ENCODE measurements around the gene CDC42BPA. TPM values are rescaled to one million over a fixed set of nuclear protein-coding genes. Genes with fewer than 3 reads are reported as not detected.
A peak's percentile ranks its signal among the peaks of the same experiment; 100 is the strongest.

Gene CDC42BPA
- total RNA-seq, 1 experiment from 2014 or later: 77.7 TPM

DNA sequence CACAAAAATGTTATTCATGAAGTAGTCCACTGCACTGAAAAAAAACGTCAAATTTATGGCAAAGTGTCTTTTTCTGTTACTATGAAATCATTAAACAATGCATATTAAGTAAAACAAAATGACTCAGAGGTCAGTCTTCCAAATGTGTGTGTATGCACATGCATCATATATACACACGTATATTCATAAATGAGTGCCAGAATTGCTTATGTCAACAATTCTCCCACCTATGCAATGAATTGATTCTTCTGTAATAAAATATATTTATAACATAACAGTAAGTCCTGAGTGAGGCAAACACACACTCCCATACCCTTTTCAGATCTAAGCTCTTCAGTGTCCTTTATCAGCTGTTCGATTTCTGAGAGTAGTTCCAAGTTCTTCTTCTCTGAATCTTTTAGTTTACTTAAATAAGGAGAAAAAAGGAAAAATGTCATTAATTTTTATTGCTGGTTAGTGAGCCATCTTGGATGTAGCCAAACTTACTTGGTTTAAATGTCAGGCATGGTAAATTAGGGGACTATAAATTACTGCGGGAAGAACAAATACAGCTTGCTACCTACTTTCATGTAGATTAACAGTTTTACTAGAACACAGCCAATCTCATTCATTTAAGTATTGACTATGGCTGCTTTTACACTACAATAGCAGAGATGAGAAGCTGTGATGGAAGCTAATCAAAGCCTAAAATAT, 246.3 kb downstream of the CDC42BPA start:
- no peak for DNase-seq (ENCODE audit: extremely low read depth, low read depth)

DNA sequence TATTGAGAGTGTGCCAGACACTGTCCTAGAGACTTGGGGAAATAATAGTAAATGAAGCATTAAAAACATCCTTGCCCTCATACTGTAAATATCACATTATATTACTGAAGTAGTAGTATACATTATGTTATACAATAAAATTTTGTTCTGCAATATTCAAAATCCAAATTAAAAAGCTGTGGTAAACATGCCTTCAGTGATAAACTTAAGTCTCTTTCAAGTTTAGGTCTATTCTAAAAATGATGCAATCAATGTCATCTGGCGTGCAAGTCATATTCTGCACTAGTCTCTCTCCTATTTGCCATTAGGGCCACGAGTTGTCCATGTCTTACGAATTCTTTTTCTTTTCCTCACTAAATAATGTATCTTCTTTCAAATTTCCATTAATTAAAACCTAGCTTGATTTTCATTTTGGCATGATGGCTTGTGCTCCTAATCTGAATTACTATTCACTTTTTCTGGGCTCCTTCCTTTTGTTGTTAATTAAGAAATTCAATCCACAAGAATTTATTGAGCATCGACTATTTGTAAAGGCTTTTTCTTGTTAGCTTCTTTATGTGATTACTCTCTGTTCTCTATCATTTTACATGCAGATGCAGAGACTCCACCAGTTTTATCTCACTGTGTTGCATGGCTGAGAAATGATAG, 247.5 kb downstream of the CDC42BPA start:
- peak; percentile 52 for DNase-seq (ENCODE audit: extremely low read depth, low read depth)

DNA sequence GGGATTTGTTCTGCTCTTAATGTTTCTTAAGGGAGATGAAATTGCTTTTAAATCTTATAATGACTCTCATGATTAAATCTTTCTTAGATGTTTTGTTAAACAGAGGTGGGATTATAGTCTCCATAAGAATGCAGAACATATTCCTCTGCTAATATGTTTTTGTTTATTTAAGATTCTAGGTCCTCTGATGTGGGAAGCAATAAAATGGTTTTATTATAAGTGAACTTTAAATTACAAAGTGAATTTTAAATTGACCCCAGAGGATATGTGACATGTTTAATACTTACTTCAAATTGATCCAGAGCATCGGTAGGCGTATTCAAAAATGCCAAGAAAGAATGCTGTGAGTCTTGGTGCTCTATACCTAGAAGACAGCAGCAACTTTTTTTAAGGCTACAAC, 248.8 kb downstream of the CDC42BPA start:
- no peak for DNase-seq (ENCODE audit: extremely low read depth, low read depth)

- no peak for DNase-seq (ENCODE audit: extremely low read depth, low read depth)
Observed at GRCh38 chr1:227068883-227069282, 249.4 kb downstream of the CDC42BPA start.

GRCh38 chr1:227066999-227067398, 251.3 kb downstream of the CDC42BPA start:
- DNase-seq (ENCODE audit: extremely low read depth, low read depth): no peak

GRCh38 chr1:227065311-227065710, 253.0 kb downstream of the CDC42BPA start:
- DNase-seq (ENCODE audit: extremely low read depth, low read depth): no peak

- DNase-seq (ENCODE audit: extremely low read depth, low read depth): no peak
Observed at GRCh38 chr1:227062306-227062705, 256.0 kb downstream of the CDC42BPA start.

GRCh38 chr1:227059076-227059475, 259.2 kb downstream of the CDC42BPA start:
- DNase-seq (ENCODE audit: extremely low read depth, low read depth): no peak

DNA sequence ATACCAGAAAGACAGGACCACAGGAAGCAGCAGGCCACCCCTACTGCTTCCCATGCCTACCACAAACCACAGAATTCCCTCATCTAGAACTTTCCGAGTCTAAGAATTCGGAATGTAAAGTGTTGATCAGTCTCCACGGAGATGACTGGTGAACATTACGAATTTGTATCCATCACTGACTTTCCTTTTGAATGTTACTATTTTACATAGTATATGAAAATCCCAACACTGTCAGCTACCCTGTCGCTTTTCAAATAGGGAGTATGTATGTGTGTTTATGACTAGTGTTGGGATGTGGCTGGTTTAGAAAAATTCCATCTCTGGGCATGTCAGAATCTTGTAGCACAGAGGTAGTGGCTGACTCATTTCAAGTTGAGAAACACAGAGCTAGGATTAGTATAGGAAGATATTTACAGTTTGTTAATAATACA, 260.0 kb downstream of the CDC42BPA start:
- DNase-seq (ENCODE audit: extremely low read depth, low read depth): no peak

DNA sequence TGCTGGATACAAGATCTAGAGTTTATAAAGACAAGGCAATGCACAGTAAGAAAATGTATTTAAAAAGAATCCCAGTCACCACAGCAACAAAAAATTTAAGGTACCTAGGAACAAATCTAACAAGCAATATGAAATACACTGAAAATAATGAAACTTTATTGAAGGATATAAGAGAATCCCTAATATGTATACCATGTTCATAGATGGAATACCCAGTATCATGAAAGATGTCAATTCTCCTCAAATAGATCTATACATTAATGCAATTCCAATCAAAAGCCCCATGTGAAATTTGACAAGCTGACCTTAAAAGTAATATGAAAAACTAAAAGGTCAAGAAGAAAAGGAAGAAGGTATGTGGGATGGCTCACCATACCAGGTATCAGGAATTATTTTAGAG, 269.0 kb downstream of the CDC42BPA start:
- DNase-seq (ENCODE audit: extremely low read depth, low read depth): no peak

DNA sequence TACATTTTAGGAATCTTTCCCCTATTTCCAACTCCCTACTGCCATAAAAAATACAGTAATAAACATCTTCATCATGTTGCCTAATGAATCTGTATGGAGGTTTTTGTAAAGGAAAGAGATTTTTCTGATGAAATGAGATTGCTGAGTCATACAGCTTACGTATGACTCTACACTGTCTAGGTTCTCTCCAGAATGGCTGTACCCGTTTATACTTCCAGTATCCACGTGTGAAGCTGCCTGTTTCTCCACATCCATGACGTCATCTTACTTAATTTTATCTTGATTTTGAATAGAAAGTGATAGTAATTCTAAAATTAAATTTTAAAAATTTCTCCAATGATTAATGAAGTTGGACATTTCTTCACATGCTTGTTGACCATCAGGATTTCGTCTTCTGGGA, 274.5 kb downstream of the CDC42BPA start:
- peak; percentile 73 for DNase-seq (ENCODE audit: extremely low read depth, low read depth)

- DNase-seq (ENCODE audit: extremely low read depth, low read depth): no peak
Observed at GRCh38 chr1:227042292-227042691, 276.0 kb downstream of the CDC42BPA start.

DNA sequence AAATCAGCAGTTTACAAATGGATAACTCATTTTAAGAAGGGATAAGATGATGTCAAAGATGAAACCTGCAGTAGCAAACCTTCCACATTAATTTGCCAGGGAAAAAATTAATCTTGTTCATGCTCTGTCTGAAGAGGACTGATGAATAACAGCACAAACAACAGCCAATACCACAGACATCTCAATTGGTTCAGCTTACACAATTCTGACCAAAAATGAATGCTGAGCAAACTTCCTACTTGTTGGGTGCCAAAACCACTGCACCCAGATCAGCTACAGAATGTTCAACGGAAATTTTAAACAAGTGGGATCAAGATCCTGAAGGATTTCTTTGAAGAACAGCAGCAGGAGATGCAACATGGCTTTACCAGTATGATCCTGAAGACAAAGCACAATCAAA, 279.9 kb downstream of the CDC42BPA start:
- DNase-seq (ENCODE audit: extremely low read depth, low read depth): no peak

- no peak for DNase-seq (ENCODE audit: extremely low read depth, low read depth)
Observed at GRCh38 chr1:227037121-227037520, 281.2 kb downstream of the CDC42BPA start.

DNA sequence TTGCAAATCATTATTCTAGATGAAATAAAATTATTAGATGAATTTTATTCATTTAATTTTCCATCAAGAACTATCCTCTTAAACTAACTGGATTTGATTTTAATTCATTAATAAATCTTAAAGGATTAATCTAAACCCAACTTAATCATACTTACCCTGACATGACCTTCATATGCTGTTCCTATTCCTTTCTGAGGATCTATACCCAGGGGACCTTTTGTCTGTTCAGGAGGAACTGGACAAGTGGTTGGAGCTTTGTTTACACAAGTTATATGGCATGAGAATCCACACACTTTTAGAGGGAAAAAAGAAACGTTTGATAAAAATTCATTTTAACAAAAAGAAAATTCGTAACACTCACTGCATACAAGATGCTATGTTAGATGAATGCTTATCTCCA, 283.0 kb downstream of the CDC42BPA start:
- DNase-seq (ENCODE audit: extremely low read depth, low read depth): no peak

DNA sequence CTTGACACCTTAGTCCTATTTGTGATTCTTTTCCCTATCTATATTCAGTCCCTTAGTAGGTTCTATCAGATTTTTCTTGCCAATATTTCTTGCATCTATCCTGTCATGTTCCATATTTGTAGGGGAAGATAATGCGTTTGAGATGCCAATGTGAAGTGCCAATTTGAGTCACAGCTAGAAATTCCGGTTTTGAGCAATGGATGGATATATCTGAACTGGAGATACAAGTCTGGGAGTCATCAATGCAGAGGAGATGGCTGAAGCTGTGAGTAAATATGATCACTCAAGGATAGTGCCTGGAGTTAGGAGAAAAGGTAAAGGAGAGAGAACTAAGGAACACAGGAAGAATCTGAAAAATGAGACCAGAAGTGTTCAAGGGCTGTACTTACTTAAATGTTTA, 284.4 kb downstream of the CDC42BPA start:
- DNase-seq (ENCODE audit: extremely low read depth, low read depth): no peak

DNA sequence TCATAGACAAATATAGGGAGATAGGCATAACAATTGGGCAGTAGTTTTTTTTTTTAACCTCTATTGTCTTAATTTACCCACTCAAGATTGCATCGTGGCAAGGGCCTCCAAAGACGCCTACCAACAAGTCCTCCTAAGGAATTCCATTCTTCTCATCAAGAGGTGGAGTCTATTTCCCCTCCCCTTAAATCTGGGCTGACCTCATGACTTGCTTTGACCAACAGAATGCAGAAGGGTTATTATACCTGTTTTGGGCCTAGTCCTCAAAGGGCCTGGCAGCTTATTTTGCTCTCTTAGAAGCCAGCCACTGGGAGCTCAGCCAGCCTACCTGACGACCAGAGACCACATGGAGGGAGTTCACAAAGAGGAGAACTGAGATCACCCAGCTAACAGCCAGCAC, 285.9 kb downstream of the CDC42BPA start:
- DNase-seq (ENCODE audit: extremely low read depth, low read depth): no peak

DNA sequence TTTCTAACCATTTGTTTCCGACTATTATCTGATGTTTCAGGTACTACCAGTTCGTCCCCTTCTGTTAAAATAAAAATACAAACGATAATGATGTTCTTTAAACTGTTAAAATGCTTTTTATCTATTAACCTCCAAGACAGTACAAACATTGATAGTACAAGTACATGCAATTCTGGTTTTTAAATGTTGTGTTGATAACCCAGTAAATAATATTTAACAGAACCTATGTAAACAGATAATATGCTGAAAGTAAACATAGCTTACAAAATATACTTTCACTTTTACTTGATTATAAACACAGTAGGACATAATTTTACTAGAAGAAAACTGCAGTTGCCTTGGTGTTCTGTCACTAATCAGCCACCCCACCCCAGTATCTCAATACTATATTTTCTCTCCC, 301.3 kb downstream of the CDC42BPA start:
- DNase-seq (ENCODE audit: extremely low read depth, low read depth): no peak

DNA sequence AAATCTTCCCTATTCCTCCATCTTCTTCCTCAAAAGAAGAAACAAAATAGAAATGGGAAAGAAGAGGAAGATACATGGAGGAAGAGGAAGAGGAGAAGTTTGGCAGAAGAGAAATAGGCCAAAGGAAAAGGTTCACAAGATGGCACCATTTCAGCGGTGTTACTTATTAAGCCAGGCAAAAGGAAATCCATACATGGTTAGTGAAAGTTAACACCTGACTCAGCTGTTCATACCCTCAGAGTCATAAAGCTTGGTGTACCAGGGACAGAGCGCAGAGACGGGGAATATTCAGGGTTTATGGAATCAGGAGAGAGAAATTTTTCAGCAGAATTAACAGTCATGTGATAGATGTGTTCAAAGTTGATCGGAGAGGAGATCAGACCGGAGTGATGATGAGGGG, 307.6 kb downstream of the CDC42BPA start:
- no peak for DNase-seq (ENCODE audit: extremely low read depth, low read depth)

DNA sequence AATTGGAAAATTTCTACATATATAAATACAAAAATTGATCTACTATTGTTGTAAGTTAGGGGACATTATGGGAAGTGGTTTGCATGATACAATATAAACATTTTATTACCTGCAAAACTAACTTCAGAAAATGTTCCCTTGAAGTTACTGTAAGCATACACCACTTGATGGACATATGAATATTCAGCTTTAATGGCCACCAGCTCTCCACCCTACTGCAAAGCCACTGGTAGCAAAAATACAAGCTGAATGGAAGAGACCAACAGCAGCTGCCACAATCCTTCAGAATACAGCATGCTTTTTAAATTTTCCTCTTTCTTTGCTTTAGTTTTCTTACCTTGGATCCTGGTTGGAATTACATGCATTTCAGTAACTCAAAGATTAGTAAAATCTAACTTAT, 308.4 kb downstream of the CDC42BPA start:
- DNase-seq (ENCODE audit: extremely low read depth, low read depth): no peak

DNA sequence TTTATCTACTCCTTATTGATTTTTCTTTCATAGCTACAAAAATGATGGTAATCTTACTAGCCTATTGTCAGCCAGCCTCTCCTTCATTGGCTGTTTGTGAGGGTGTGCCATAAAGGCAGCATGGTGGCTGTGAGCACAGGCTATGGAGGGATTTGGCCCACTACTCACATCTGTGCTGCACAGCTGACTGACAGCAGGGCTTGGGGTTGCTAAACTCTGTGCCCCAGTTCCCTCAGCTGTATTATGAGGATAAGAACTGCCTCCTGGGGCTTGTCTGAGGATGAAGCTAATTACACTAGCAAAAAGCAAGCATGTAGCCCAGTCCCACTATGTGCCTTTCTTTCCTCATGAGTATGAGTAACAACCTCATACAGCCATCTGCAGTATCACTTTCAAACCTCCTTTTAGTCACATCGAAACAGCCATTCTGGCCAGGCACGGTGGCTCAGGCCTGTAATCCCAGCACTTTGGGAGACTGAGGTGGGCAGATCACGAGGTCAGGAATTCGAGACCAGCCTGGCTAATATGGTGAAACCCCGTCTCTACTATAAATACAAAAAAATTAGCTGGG, 312.0 kb downstream of the CDC42BPA start:
- DNase-seq (ENCODE audit: extremely low read depth, low read depth): no peak

- DNase-seq (ENCODE audit: extremely low read depth, low read depth): no peak
Observed at GRCh38 chr1:227004796-227005195, 313.5 kb downstream of the CDC42BPA start.

Data from NCI-H460 (cell line).